Ovary (tissue), 3 donors: Measurements from ENCODE around the gene TJP2.

Source experiments
- POLR2A ChIP-seq: fragments of 450-650 bp; IDR thresholded peaks from one replicate; pipeline ENCODE4 v1.6.1; 2017; ENCODE audit warnings: antibody characterized with exemption, mild to moderate bottlenecking, moderate library complexity
- TF ChIP-seq, protein P1 (sequence below), 3 donors: fragments of 450-650 bp in 2 of 3; fragments of 200-600 bp in 1 of 3; IDR thresholded peaks; one replicate each; pipeline versions ENCODE4 v1.5.1 to v1.8.0; 2016 to 2022; ENCODE audit warnings: antibody characterized with exemption in 3 of 3, mild to moderate bottlenecking in 1 of 3
- donor health status: DM: no; HTN: no; CAD: no.

DNA sequence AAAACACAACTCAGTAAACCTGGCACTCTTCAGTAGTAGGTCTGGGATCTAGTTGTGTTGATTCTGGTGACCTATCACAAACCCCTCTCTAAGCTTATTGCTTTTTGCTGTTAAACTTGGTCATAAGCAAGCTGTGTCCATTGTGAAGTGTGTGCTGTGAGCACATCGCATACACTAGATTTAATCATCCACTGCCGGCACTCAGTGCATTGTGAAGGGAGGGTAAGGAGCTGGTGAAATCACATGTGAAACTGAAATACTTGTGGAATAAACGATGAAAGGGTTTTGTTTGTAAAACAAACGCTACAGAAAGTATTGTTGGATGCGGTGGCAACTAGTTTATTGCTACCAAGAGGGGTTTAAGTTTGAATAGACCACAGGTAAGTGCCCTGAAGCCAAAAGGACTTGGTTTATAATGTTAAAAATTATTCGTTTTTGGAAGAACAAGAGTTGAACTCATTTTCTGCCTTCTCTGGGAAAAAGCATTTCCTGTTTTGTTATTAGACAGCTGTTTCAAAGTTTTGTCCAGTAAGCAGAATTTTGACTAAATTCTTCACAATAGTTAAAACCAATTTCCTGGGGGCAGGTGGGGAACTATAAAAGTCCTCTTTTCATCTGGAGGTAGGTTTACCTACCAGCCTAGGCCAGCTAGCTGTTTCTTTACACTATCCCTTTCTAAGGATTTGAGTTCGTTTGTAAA, 24.6 kb downstream of the TJP2 start:
- no peak for TF ChIP-seq POLR2A
- TF ChIP-seq, protein P1, sequence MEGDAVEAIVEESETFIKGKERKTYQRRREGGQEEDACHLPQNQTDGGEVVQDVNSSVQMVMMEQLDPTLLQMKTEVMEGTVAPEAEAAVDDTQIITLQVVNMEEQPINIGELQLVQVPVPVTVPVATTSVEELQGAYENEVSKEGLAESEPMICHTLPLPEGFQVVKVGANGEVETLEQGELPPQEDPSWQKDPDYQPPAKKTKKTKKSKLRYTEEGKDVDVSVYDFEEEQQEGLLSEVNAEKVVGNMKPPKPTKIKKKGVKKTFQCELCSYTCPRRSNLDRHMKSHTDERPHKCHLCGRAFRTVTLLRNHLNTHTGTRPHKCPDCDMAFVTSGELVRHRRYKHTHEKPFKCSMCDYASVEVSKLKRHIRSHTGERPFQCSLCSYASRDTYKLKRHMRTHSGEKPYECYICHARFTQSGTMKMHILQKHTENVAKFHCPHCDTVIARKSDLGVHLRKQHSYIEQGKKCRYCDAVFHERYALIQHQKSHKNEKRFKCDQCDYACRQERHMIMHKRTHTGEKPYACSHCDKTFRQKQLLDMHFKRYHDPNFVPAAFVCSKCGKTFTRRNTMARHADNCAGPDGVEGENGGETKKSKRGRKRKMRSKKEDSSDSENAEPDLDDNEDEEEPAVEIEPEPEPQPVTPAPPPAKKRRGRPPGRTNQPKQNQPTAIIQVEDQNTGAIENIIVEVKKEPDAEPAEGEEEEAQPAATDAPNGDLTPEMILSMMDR (IDR thresholded peaks at IDR 0.05) = no peak
